Measurements from ENCODE around the gene SIM1. TPM values are rescaled to one million over a fixed set of nuclear protein-coding genes. Genes with fewer than 3 reads are reported as not detected.

SIM1 gene
- total RNA-seq, 1 donor from 2014 or later, result 0.41 TPM

GRCh38 chr6:100336876-100337275 is 127.8 kb downstream of the SIM1 start:
- Mint-ChIP-seq H3K36me3 (ENCODE audit: low read depth, unreplicated experiment) (no peaks in the 10 kb centered on the region), H3K9me3 (ENCODE audit: unreplicated experiment) (no peaks in the 10 kb centered on the region), H3K4me1 (ENCODE audit: unreplicated experiment) (peaks cover 2% of the 10 kb centered on the region), H3K27ac (ENCODE audit: unreplicated experiment) (no peak overlapping the region), H3K4me3 (ENCODE audit: unreplicated experiment) (no peak overlapping the region), H3K27me3 (ENCODE audit: unreplicated experiment) (no peaks in the 10 kb centered on the region)
- no peak for TF ChIP-seq CTCF (IDR thresholded peaks at IDR 0.05; ENCODE audit: unreplicated experiment)
- DNase-seq (ENCODE audit: low spot score), result no peak

GRCh38 chr6:100335991-100336390 is 128.7 kb downstream of the SIM1 start:
- TF ChIP-seq CTCF (IDR thresholded peaks at IDR 0.05; ENCODE audit: unreplicated experiment), result no peak
- Mint-ChIP-seq H3K27me3 (ENCODE audit: unreplicated experiment) (no peaks in the 10 kb centered on the region), H3K36me3 (ENCODE audit: low read depth, unreplicated experiment) (no peaks in the 10 kb centered on the region), H3K4me3 (ENCODE audit: unreplicated experiment) (no peak overlapping the region), H3K9me3 (ENCODE audit: unreplicated experiment) (no peaks in the 10 kb centered on the region), H3K27ac (ENCODE audit: unreplicated experiment) (no peak overlapping the region), H3K4me1 (ENCODE audit: unreplicated experiment) (peaks cover 2% of the 10 kb centered on the region)
- no peak for DNase-seq (ENCODE audit: low spot score)

Data from endothelial cell (in vitro differentiated cells).